Activated naive CD4-positive, alpha-beta T cell treated with anti-CD3 and anti-CD28 coated beads, Interleukin-2, amount 50 U/mL, for 24 hours (primary cell): Measurements from ENCODE around the gene GALNT16.
"Not testable (repeated sequence)": the region's sequence is repeated elsewhere in the genome, so short reads cannot be mapped to it uniquely, and the experiment has no call there.

Experiments
- H3K27ac Mint-ChIP-seq: one replicate; pipeline ENCODE4 v1.8.0; 2021; ENCODE audit warnings: mild to moderate bottlenecking, mixed read lengths
- H3K27me3 Mint-ChIP-seq: one replicate; pipeline ENCODE4 v1.8.0; 2021; ENCODE audit warnings: mixed read lengths
- H3K36me3 Mint-ChIP-seq: one replicate; pipeline ENCODE4 v1.8.0; 2021; ENCODE audit warnings: mixed read lengths
- H3K4me1 Mint-ChIP-seq: one replicate; pipeline ENCODE4 v1.8.0; 2021; ENCODE audit warnings: mixed read lengths
- H3K4me3 Mint-ChIP-seq: one replicate; pipeline ENCODE4 v1.8.0; 2021; ENCODE audit warnings: mild to moderate bottlenecking, mixed read lengths
- H3K9me3 Mint-ChIP-seq: one replicate; pipeline ENCODE4 v1.8.0; 2021; ENCODE audit warnings: mixed read lengths

Gene GALNT16

GRCh38 chr14:69370061-69370460 lies 110.1 kb downstream of the GALNT16 start:
- Mint-ChIP-seq H3K4me3 (no peak overlapping the region), H3K4me1 (peaks cover 5% of the 10 kb centered on the region), H3K9me3 (no peaks in the 10 kb centered on the region), H3K27me3 (no peaks in the 10 kb centered on the region), H3K27ac (no peak overlapping the region), H3K36me3 (peaks cover 7% of the 10 kb centered on the region)

GRCh38 chr14:69372146-69372545 lies 112.2 kb downstream of the GALNT16 start:
- H3K27me3 Mint-ChIP-seq = no peaks in the 10 kb centered on the region
- H3K36me3 Mint-ChIP-seq = peaks cover 22% of the 10 kb centered on the region
- no peaks in the 10 kb centered on the region for H3K9me3 Mint-ChIP-seq
- no peak overlapping the region for H3K27ac Mint-ChIP-seq
- H3K4me1 Mint-ChIP-seq = peaks cover 5% of the 10 kb centered on the region
- H3K4me3 Mint-ChIP-seq = no peak overlapping the region

GRCh38 chr14:69373104-69373503 lies 113.1 kb downstream of the GALNT16 start:
- Mint-ChIP-seq H3K27ac (peak overlapping the region; percentile 56), H3K36me3 (peaks cover 25% of the 10 kb centered on the region), H3K4me1 (peaks cover 5% of the 10 kb centered on the region), H3K27me3 (no peaks in the 10 kb centered on the region), H3K9me3 (no peaks in the 10 kb centered on the region), H3K4me3 (no peak overlapping the region)

- no peaks in the 10 kb centered on the region for H3K27me3 Mint-ChIP-seq
- no peak overlapping the region for H3K4me3 Mint-ChIP-seq
- no peaks in the 10 kb centered on the region for H3K9me3 Mint-ChIP-seq
- peak overlapping the region; percentile 32 for H3K27ac Mint-ChIP-seq
- peaks cover 26% of the 10 kb centered on the region for H3K36me3 Mint-ChIP-seq
- peaks cover 5% of the 10 kb centered on the region for H3K4me1 Mint-ChIP-seq
Measured at GRCh38 chr14:69374235-69374634, 114.3 kb downstream of the GALNT16 start.

- Mint-ChIP-seq H3K4me3 (no peak overlapping the region), H3K36me3 (peaks cover 26% of the 10 kb centered on the region), H3K27ac (no peak overlapping the region), H3K4me1 (peaks cover 5% of the 10 kb centered on the region), H3K27me3 (no peaks in the 10 kb centered on the region), H3K9me3 (no peaks in the 10 kb centered on the region)
Measured at GRCh38 chr14:69375182-69375581, 115.2 kb downstream of the GALNT16 start.

- no peaks in the 10 kb centered on the region for H3K27me3 Mint-ChIP-seq
- no peaks in the 10 kb centered on the region for H3K9me3 Mint-ChIP-seq
- peaks cover 26% of the 10 kb centered on the region for H3K36me3 Mint-ChIP-seq
- H3K4me1 Mint-ChIP-seq = peaks cover 5% of the 10 kb centered on the region
- H3K27ac Mint-ChIP-seq = no peak overlapping the region
- H3K4me3 Mint-ChIP-seq = no peak overlapping the region
Measured at GRCh38 chr14:69375722-69376121, 115.8 kb downstream of the GALNT16 start.

GRCh38 chr14:69376439-69376838 lies 116.5 kb downstream of the GALNT16 start:
- Mint-ChIP-seq H3K27me3 (no peaks in the 10 kb centered on the region), H3K4me3 (no peak overlapping the region), H3K27ac (no peak overlapping the region), H3K36me3 (peaks cover 26% of the 10 kb centered on the region), H3K4me1 (peaks cover 5% of the 10 kb centered on the region), H3K9me3 (no peaks in the 10 kb centered on the region)

GRCh38 chr14:69378274-69378673 lies 118.3 kb downstream of the GALNT16 start:
- no peak overlapping the region for H3K27ac Mint-ChIP-seq
- H3K36me3 Mint-ChIP-seq = peaks cover 23% of the 10 kb centered on the region
- peaks cover 5% of the 10 kb centered on the region for H3K4me1 Mint-ChIP-seq
- no peaks in the 10 kb centered on the region for H3K9me3 Mint-ChIP-seq
- no peaks in the 10 kb centered on the region for H3K27me3 Mint-ChIP-seq
- no peak overlapping the region for H3K4me3 Mint-ChIP-seq

GRCh38 chr14:69387311-69387710 lies 127.4 kb downstream of the GALNT16 start:
- Mint-ChIP-seq H3K27me3 (no peaks in the 10 kb centered on the region), H3K36me3 (peaks cover 35% of the 10 kb centered on the region), H3K27ac (no peak overlapping the region), H3K4me1 (peaks cover 77% of the 10 kb centered on the region), H3K9me3 (no peaks in the 10 kb centered on the region), H3K4me3 (no peak overlapping the region)

- Mint-ChIP-seq H3K36me3 (peaks cover 46% of the 10 kb centered on the region), H3K4me1 (peaks cover 89% of the 10 kb centered on the region), H3K4me3 (peak overlapping the region; percentile 57)
- H3K9me3 Mint-ChIP-seq, H3K27ac Mint-ChIP-seq, H3K27me3 Mint-ChIP-seq: not testable (repeated sequence)
Measured at GRCh38 chr14:69391400-69391799, 131.4 kb downstream of the GALNT16 start.

GRCh38 chr14:69392481-69392880 lies 132.5 kb downstream of the GALNT16 start:
- Mint-ChIP-seq H3K9me3 (no peaks in the 10 kb centered on the region), H3K27ac (no peak overlapping the region), H3K36me3 (peaks cover 48% of the 10 kb centered on the region), H3K27me3 (no peaks in the 10 kb centered on the region), H3K4me3 (no peak overlapping the region), H3K4me1 (peaks cover 89% of the 10 kb centered on the region)

GRCh38 chr14:69395929-69396328 lies 136.0 kb downstream of the GALNT16 start:
- Mint-ChIP-seq H3K27ac (peak overlapping the region; percentile 51), H3K4me3 (peak overlapping the region; percentile 96), H3K9me3 (no peaks in the 10 kb centered on the region), H3K4me1 (peaks cover 81% of the 10 kb centered on the region), H3K36me3 (peaks cover 39% of the 10 kb centered on the region), H3K27me3 (no peaks in the 10 kb centered on the region)

- peak within 1 kb of the TSS; percentile 96 for H3K4me3 Mint-ChIP-seq
- peak within 1 kb of the TSS; percentile 96 for H3K27ac Mint-ChIP-seq
- no peaks in the 10 kb centered on the region for H3K27me3 Mint-ChIP-seq
- peaks cover 71% of the 10 kb centered on the region for H3K4me1 Mint-ChIP-seq
- no peaks in the 10 kb centered on the region for H3K9me3 Mint-ChIP-seq
- peaks cover 27% of the 10 kb centered on the region for H3K36me3 Mint-ChIP-seq
Measured at GRCh38 chr14:69398053-69398817, 138.3 kb downstream of the GALNT16 start, which contains the start of the genes ERH and SLC39A9. Gene ERH (minus strand): TSS chr14:69398299. CDS start chr14:69398233, 66 bp downstream. Gene SLC39A9 (plus strand): TSS chr14:69398692. CDS start chr14:69399370, 678 bp downstream.

GRCh38 chr14:69398818-69399210 lies 138.9 kb downstream of the GALNT16 start:
- Mint-ChIP-seq H3K4me1 (peaks cover 68% of the 10 kb centered on the region), H3K27me3 (no peaks in the 10 kb centered on the region)

GRCh38 chr14:69399750-69400149 lies 139.8 kb downstream of the GALNT16 start:
- no peak overlapping the region for H3K27ac Mint-ChIP-seq
- H3K4me3 Mint-ChIP-seq = peak overlapping the region; percentile 96
- H3K36me3 Mint-ChIP-seq = peaks cover 22% of the 10 kb centered on the region
- no peaks in the 10 kb centered on the region for H3K27me3 Mint-ChIP-seq
- H3K9me3 Mint-ChIP-seq = no peaks in the 10 kb centered on the region
- peaks cover 70% of the 10 kb centered on the region for H3K4me1 Mint-ChIP-seq

More at GRCh38 chr14:69398818-69399210, 138.9 kb downstream of the GALNT16 start:
- Mint-ChIP-seq H3K27ac (peak overlapping the region; percentile 96), H3K9me3 (no peaks in the 10 kb centered on the region), H3K4me3 (peak overlapping the region; percentile 96), H3K36me3 (peaks cover 24% of the 10 kb centered on the region)

GRCh38 chr14:69400154-69400553 lies 140.2 kb downstream of the GALNT16 start:
- H3K9me3 Mint-ChIP-seq = no peaks in the 10 kb centered on the region
- no peaks in the 10 kb centered on the region for H3K27me3 Mint-ChIP-seq
- peak overlapping the region; percentile 96 for H3K4me3 Mint-ChIP-seq
- H3K4me1 Mint-ChIP-seq = peaks cover 68% of the 10 kb centered on the region
- no peak overlapping the region for H3K27ac Mint-ChIP-seq
- H3K36me3 Mint-ChIP-seq = peaks cover 23% of the 10 kb centered on the region
